HepG2 (cell line): Measurements from ENCODE around the gene DPP6. TPM values are rescaled to one million over a fixed set of nuclear protein-coding genes. Genes with fewer than 3 reads are reported as not detected.
"Not testable (repeated sequence)": the region's sequence is repeated elsewhere in the genome, so short reads cannot be mapped to it uniquely, and the experiment has no call there.

Source experiments
- ATAC-seq: fragments of 200-7000 bp; cut with Tn5 transposase; 3 replicates; pipeline ENCODE4 v1.9.1; 2020; ENCODE audit warnings: mild to moderate bottlenecking, moderate library complexity
- BruUV-seq: library from RNA; stranded (reverse); fragments of 400-500 nt; replicated peaks from 2 replicates; lab custom pipeline; 2021; lab: Mats Ljungman, UMichigan
- CTCF ChIA-PET: fragments of 300-600 bp; formaldehyde crosslinking; extraction: SDS; loops from one replicate; lab custom pipeline; 2021; ENCODE audit warnings: low total read pairs, inconsistent platforms, low intra/inter-chr PET ratio; lab: Yijun Ruan, JAX
- POLR2A ChIA-PET: fragments of 350-600 bp; sonication (Branson Sonifier 250); formaldehyde crosslinking; loops from one replicate; lab custom pipeline; 2020; ENCODE audit warnings: antibody characterized with exemption, inconsistent platforms; lab: Yijun Ruan, JAX
- DNase-seq: peaks from one replicate; pipeline ENCODE4 v3.0.0-alpha.2; 2015; ENCODE audit warnings: low spot score
- FAIRE-seq: peaks from 3 replicates; lab custom pipeline; 2011; peaks lifted over from hg19 to GRCh38; lab: Jason Lieb, UNC
- H2AFZ ChIP-seq: one replicate; pipeline ENCODE4 v1.6.1; 2011; ENCODE audit warnings: low read length, inconsistent platforms
- H3K27ac ChIP-seq: fragments of 300-600 bp; 3 replicates; pipeline ENCODE4 v1.8.0; 2011; ENCODE audit warnings: mixed run types, mild to moderate bottlenecking, mixed read lengths, low read length, inconsistent platforms; ENCODE audit not compliant: insufficient read depth; ENCODE audit errors: extremely low read length
- H3K27me3 ChIP-seq, 2 experiments: fragments of 200-600 bp in 1 of 2; 2 replicates in 1 of 2; 3 replicates in 1 of 2; pipeline versions ENCODE4 v1.6.0 to v1.8.0; 2011; ENCODE audit warnings: low read length in 2 of 2, mild to moderate bottlenecking in 2 of 2, moderate library complexity in 2 of 2, inconsistent platforms in 1 of 2; ENCODE audit not compliant: insufficient read depth in 2 of 2, control insufficient read depth in 1 of 2
- H3K36me3 ChIP-seq, 2 experiments: fragments of 200-600 bp in 1 of 2; replicated peaks in 1 of 2; 2 replicates in 1 of 2; 3 replicates in 1 of 2; pipeline versions ENCODE4 v1.5.1 to v1.8.0; 2011; ENCODE audit warnings: low read length in 2 of 2, inconsistent platforms in 1 of 2; ENCODE audit not compliant: insufficient read depth in 2 of 2, control insufficient read depth in 1 of 2
- H3K4me1 ChIP-seq: 2 replicates; pipeline ENCODE4 v1.5.1; 2012; ENCODE audit warnings: low read length, inconsistent platforms; ENCODE audit not compliant: insufficient read depth
- H3K4me2 ChIP-seq: 2 replicates; pipeline ENCODE4 v1.6.0; 2011; ENCODE audit warnings: low read depth, low read length, inconsistent platforms
- H3K4me3 ChIP-seq, 3 experiments: fragments of 200-600 bp in 1 of 3; sonication (generic), shearing (Covaris generic) in 1 of 3; replicated peaks in 1 of 3; 2 replicates each; pipeline ENCODE4 v1.5.1; 2011 to 2016; ENCODE audit warnings: low read length in 3 of 3, inconsistent platforms in 2 of 3, low read depth in 2 of 3, mild to moderate bottlenecking in 2 of 3, control low read depth in 1 of 3, mixed read lengths in 1 of 3; ENCODE audit not compliant: insufficient read depth in 1 of 3
- H3K79me2 ChIP-seq: one replicate; pipeline ENCODE4 v1.6.1; 2011; ENCODE audit warnings: low read length, inconsistent platforms; ENCODE audit not compliant: insufficient read depth
- H3K9ac ChIP-seq: 2 replicates; pipeline ENCODE4 v1.6.0; 2011; ENCODE audit warnings: mild to moderate bottlenecking, low read depth, low read length, inconsistent platforms; ENCODE audit not compliant: insufficient read depth
- H3K9me3 ChIP-seq: 2 replicates; pipeline ENCODE4 v1.5.1; 2012; ENCODE audit warnings: mild to moderate bottlenecking, low read length
- H4K20me1 ChIP-seq: 2 replicates; pipeline ENCODE4 v1.6.0; 2011; ENCODE audit warnings: inconsistent platforms, mild to moderate bottlenecking, low read length, moderate library complexity; ENCODE audit not compliant: insufficient read depth
- STAG1 ChIP-seq: sonication (generic); formaldehyde crosslinking; IDR thresholded peaks from 2 replicates; pipeline ENCODE4 v1.4.0; 2020; ENCODE audit warnings: missing genetic modification reagents
- WGBS: methylation state at CpG from one replicate; pipeline ENCODE4 v1.1.6; 2017; ENCODE audit warnings: low lambda C conversion rate; 5-methylcytosine and 5-hydroxymethylcytosine counted together
- in situ Hi-C: cut with HindIII; loops from 2 replicates; pipeline ENCODE4 v1.10.0; 2017; ENCODE audit warnings: low pct_unique_long_range_greater_than_20kb; ENCODE audit not compliant: extremely low pct_ligation_motif_present
- intact Hi-C: fragments of 100-400 bp; cut with micrococcal nuclease; formaldehyde crosslinking; loops from one replicate; pipeline ENCODE4 v1.10.0; 2022; ENCODE audit not compliant: unreplicated experiment
- polyA plus RNA-seq, 8 experiments: library from polyadenylated mRNA; depleted of rRNA in 3 of 8; stranded (reverse) in 7 of 8; unstranded in 1 of 8; fragments of >200 nt; fragmentation: Illumina TruSeq in 4 of 8; extraction: Trizol in 4 of 8; gene quantifications; 2 replicates each; pipeline versions ENCODE4 v1.2.1 to v1.2.3, GENCODE V29; 2011 to 2016; ENCODE audit warnings: low read depth in 4 of 8, missing spikeins in 1 of 8, mixed read lengths in 1 of 8; ENCODE audit not compliant: insufficient read depth in 1 of 8
- total RNA-seq, 5 experiments: library from RNA; depleted of rRNA; stranded (reverse); fragments of >200 nt; fragmentation: Illumina TruSeq; extraction: Trizol; gene quantifications; 2 replicates each; pipeline ENCODE4 v1.2.3, GENCODE V29; 2016; ENCODE audit warnings: low read depth in 1 of 5

Gene DPP6
- total and polyA plus RNA-seq, 2 of the 13 experiments (the other 11 are each of a cell fraction or from before 2014, with no cell fraction given), result not detected

DNA sequence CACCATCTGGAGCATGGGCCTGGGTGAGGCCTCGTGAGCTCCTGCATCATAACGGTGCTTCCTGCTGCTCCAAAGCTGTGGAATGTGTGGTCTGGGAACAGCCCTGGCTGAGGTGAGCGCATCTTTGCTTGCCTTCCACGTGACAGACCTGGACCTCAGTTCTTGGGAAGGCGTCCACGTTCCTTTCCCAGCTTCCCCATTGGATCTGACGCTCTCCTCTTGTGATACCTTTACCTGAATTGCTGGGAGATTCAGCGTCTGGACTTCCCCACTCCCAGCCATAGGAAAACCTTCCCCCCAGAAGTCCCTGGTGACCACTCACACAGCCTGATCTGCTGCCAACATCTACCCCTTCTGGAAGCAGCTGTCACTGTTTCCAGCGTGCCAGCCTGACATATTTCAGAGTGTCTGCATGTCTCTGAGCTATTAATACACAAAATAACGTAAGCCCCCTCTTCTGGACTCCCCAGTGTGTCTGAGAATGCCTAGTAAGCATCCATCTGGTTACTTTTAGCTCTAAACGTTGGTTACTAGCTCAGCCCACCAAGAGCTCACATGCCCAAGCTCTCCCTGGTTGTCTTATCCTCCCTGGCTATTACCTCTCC lies 21.6 kb upstream of the DPP6 start:
- intact Hi-C loops, H3K9ac ChIP-seq, DNase-seq, H3K9me3 ChIP-seq, ATAC-seq, H2AFZ ChIP-seq, BruUV-seq, POLR2A ChIA-PET, H3K4me1 ChIP-seq, CTCF ChIA-PET, H3K27me3 ChIP-seq, H3K27ac ChIP-seq, H4K20me1 ChIP-seq, FAIRE-seq, H3K79me2 ChIP-seq, H3K36me3 ChIP-seq, in situ Hi-C loops, H3K4me2 ChIP-seq, H3K4me3 ChIP-seq: not testable (repeated sequence)
- 0% methylated on average over 3 of the region's 11 CpGs for WGBS

GRCh38 chr7:154039466-154040165 lies 12.6 kb upstream of the DPP6 start:
- FAIRE-seq, result peak; percentile 21
- intact Hi-C loops, H3K79me2 ChIP-seq, DNase-seq, H3K9ac ChIP-seq, H4K20me1 ChIP-seq, H3K9me3 ChIP-seq, H2AFZ ChIP-seq, H3K36me3 ChIP-seq, CTCF ChIA-PET, H3K4me1 ChIP-seq, H3K4me2 ChIP-seq, BruUV-seq, in situ Hi-C loops, POLR2A ChIA-PET, H3K27me3 ChIP-seq, H3K27ac ChIP-seq, H3K4me3 ChIP-seq: not testable (repeated sequence)
- WGBS, result 0% methylated on average over 2 of the region's 13 CpGs
- peak; percentile 90 for ATAC-seq
- peak; percentile 43 for TF ChIP-seq STAG1 (CRISPR knock-in tag)
- TF ChIP-seq, all 625 proteins: peak for 1; not testable (repeated sequence) for 624

GRCh38 chr7:154050394-154050793 lies 1.8 kb upstream of the DPP6 start:
- H4K20me1 ChIP-seq, H3K27ac ChIP-seq, BruUV-seq, POLR2A ChIA-PET, FAIRE-seq, H3K36me3 ChIP-seq, H3K9me3 ChIP-seq, ATAC-seq, H3K9ac ChIP-seq, H2AFZ ChIP-seq, H3K4me2 ChIP-seq, in situ Hi-C loops, intact Hi-C loops, DNase-seq, H3K79me2 ChIP-seq, H3K4me3 ChIP-seq, H3K4me1 ChIP-seq, H3K27me3 ChIP-seq, CTCF ChIA-PET: not testable (repeated sequence)
- 63% methylated on average over 5 of the region's 5 CpGs for WGBS

DNA sequence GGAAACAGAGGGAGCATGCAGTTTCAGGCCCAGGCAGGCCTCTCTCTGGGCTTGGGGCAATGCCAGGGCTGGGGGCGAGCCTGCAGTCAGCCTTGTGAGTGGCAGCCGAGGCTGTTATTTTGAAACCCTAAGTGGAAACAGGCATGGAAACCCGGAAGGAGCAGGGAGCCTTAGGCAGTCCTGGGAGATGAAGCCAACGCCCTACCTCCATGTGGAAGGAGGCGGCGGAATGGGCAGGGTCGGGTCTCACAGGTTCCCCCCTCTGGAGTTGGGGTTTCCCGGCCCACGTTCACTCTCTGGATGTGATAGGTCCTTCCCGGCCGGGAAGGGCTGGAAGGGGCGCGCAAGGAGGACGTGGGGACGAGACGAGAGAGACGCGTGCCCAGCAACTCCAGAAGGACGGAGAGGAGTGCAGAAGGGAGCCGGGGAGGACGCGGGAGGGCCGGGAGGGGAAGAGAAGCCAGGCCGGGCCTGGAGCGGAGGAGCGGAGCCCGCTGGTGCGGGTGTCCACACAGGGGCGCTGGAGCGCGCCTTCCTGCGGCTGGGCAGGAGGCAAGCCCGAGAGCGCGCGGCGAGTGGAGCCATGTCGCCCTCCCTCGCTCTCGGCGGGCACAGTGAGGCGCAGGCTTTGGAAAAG lies 1.1 kb upstream of the DPP6 start:
- DNase-seq, H3K36me3 ChIP-seq, H3K27ac ChIP-seq, H3K4me3 ChIP-seq, CTCF ChIA-PET, POLR2A ChIA-PET, H2AFZ ChIP-seq, H3K9me3 ChIP-seq, H3K79me2 ChIP-seq, H3K27me3 ChIP-seq, FAIRE-seq, in situ Hi-C loops, H3K4me2 ChIP-seq, BruUV-seq, H4K20me1 ChIP-seq, H3K4me1 ChIP-seq, intact Hi-C loops, H3K9ac ChIP-seq: not testable (repeated sequence)
- WGBS, result 40% methylated on average over 16 of the region's 42 CpGs
- ATAC-seq, result peak; percentile 97
